Suprapubic skin (tissue), 4 donors: Measurements from ENCODE around the gene RAB27B. TPM values are rescaled to one million over a fixed set of nuclear protein-coding genes. Genes with fewer than 3 reads are reported as not detected.

ENCODE experiments used
- DNase-seq, 2 donors: peaks; one replicate each; pipeline ENCODE4 v3.0.0-alpha.2; 2019; ENCODE audit warnings: low spot score in 2 of 2
- H3K27ac ChIP-seq: fragments of 200-600 bp; sonication (generic); one replicate; pipeline ENCODE4 v1.5.1; 2019
- H3K27me3 ChIP-seq: fragments of 200-600 bp; sonication (generic); one replicate; pipeline ENCODE4 v1.5.1; 2019
- H3K36me3 ChIP-seq: fragments of 200-600 bp; sonication (generic); one replicate; pipeline ENCODE4 v1.5.1; 2019
- H3K4me1 ChIP-seq: fragments of 200-600 bp; sonication (generic); one replicate; pipeline ENCODE4 v1.5.1; 2019
- H3K4me3 ChIP-seq: fragments of 200-600 bp; sonication (generic); one replicate; pipeline ENCODE4 v1.5.1; 2019; ENCODE audit warnings: mild to moderate bottlenecking
- H3K9me3 ChIP-seq: fragments of 200-600 bp; sonication (generic); one replicate; pipeline ENCODE4 v1.5.1; 2019
- CTCF ChIP-seq, 2 donors: fragments of 200-600 bp in 1 of 2; fragments of 450-650 bp in 1 of 2; sonication (generic) in 1 of 2; IDR thresholded peaks; one replicate each; pipeline ENCODE4 v1.5.1; 2016 to 2019; ENCODE audit warnings: antibody characterized with exemption in 2 of 2, mild to moderate bottlenecking in 1 of 2, moderate library complexity in 1 of 2
- EP300 ChIP-seq: sonication (generic); formaldehyde crosslinking; IDR thresholded peaks from one replicate; pipeline ENCODE4 v1.6.1; 2017; ENCODE audit warnings: antibody characterized with exemption
- POLR2A ChIP-seq, 2 donors: fragments of 450-650 bp; IDR thresholded peaks; one replicate each; pipeline ENCODE4 v1.6.1; 2017; ENCODE audit warnings: antibody characterized with exemption in 2 of 2, mild to moderate bottlenecking in 2 of 2, moderate library complexity in 2 of 2
- POLR2AphosphoS5 ChIP-seq, 3 donors: sonication (generic); formaldehyde crosslinking; IDR thresholded peaks; one replicate each; pipeline ENCODE4 v1.6.1; 2017; ENCODE audit warnings: antibody characterized with exemption in 3 of 3
- WGBS: methylation state at CpG from one replicate; pipeline ENCODE4 v1.1.5; 2018; 5-methylcytosine and 5-hydroxymethylcytosine counted together
- total RNA-seq, 4 donors: library from RNA; depleted of rRNA; stranded (reverse); fragments of >200 nt; gene quantifications; one replicate each; pipeline ENCODE4 v1.1.0, GENCODE V29; 2016

The RAB27B gene
- total RNA-seq: 10 to 100 TPM; 18.0 to 32.8 (median 20.6) TPM

- DNase-seq: peak; percentile 84 to 88
- Histone ChIP-seq H3K27ac (peak within 1 kb of the TSS; percentile 90), H3K36me3 (no peaks in the 10 kb centered on the region), H3K9me3 (no peaks in the 10 kb centered on the region), H3K4me1 (peaks cover 27% of the 10 kb centered on the region), H3K4me3 (peak within 1 kb of the TSS; percentile 56), H3K27me3 (no peaks in the 10 kb centered on the region)
- WGBS: under 1% methylated on average over 25 of the region's 35 CpGs
- no peak for TF ChIP-seq POLR2AphosphoS5 (IDR thresholded peaks at IDR 0.05)
- TF ChIP-seq EP300: no peak
- no peak for TF ChIP-seq POLR2A (IDR thresholded peaks at IDR 0.05)
- no peak for TF ChIP-seq CTCF (IDR thresholded peaks at IDR 0.05)
Observed at GRCh38 chr18:54828281-54828881, at the start of gene RAB27B. Gene RAB27B (plus strand): TSS chr18:54828477. CDS start chr18:54877586, 49,109 bp downstream.

GRCh38 chr18:54780285-54780861 lies 47.9 kb upstream of the RAB27B start:
- no peak for DNase-seq
- no peaks in the 10 kb centered on the region for H3K27me3 ChIP-seq

GRCh38 chr18:54780970-54781369 lies 47.3 kb upstream of the RAB27B start:
- no peak overlapping the region for H3K4me3 ChIP-seq
- DNase-seq: no peak
- H3K4me1 ChIP-seq: no peaks in the 10 kb centered on the region
- H3K27ac ChIP-seq: peak overlapping the region; percentile 34
- no peaks in the 10 kb centered on the region for H3K27me3 ChIP-seq
- WGBS: 87% methylated on average over 2 of the region's 2 CpGs
- no peaks in the 10 kb centered on the region for H3K9me3 ChIP-seq
- no peak for TF ChIP-seq EP300
- no peak for TF ChIP-seq POLR2A (IDR thresholded peaks at IDR 0.05)
- TF ChIP-seq POLR2AphosphoS5 (IDR thresholded peaks at IDR 0.05): no peak
- TF ChIP-seq CTCF (IDR thresholded peaks at IDR 0.05): no peak
- no peaks in the 10 kb centered on the region for H3K36me3 ChIP-seq

More at GRCh38 chr18:54780285-54780861, 47.9 kb upstream of the RAB27B start:
- Histone ChIP-seq H3K36me3 (no peaks in the 10 kb centered on the region), H3K9me3 (no peaks in the 10 kb centered on the region), H3K27ac (no peak overlapping the region), H3K4me3 (no peak overlapping the region), H3K4me1 (no peaks in the 10 kb centered on the region)
- WGBS: 82% methylated on average over 11 of the region's 11 CpGs
- TF ChIP-seq POLR2A (IDR thresholded peaks at IDR 0.05): no peak
- no peak for TF ChIP-seq POLR2AphosphoS5 (IDR thresholded peaks at IDR 0.05)
- no peak for TF ChIP-seq CTCF (IDR thresholded peaks at IDR 0.05)
- TF ChIP-seq EP300: no peak

- no peaks in the 10 kb centered on the region for H3K9me3 ChIP-seq
- H3K36me3 ChIP-seq: no peaks in the 10 kb centered on the region
- no peak overlapping the region for H3K27ac ChIP-seq
- 59% methylated on average over 1 of the region's 1 CpG for WGBS
- H3K27me3 ChIP-seq: no peaks in the 10 kb centered on the region
- no peak overlapping the region for H3K4me3 ChIP-seq
- DNase-seq: no peak
- no peak for TF ChIP-seq EP300
- TF ChIP-seq POLR2A (IDR thresholded peaks at IDR 0.05): no peak
- no peak for TF ChIP-seq CTCF (IDR thresholded peaks at IDR 0.05)
- no peak for TF ChIP-seq POLR2AphosphoS5 (IDR thresholded peaks at IDR 0.05)
- peaks cover 5% of the 10 kb centered on the region for H3K4me1 ChIP-seq
Observed at GRCh38 chr18:54783139-54783538, 45.1 kb upstream of the RAB27B start.

- Histone ChIP-seq H3K27ac (no peak overlapping the region), H3K9me3 (no peaks in the 10 kb centered on the region), H3K4me3 (no peak overlapping the region), H3K27me3 (no peaks in the 10 kb centered on the region), H3K4me1 (peaks cover 5% of the 10 kb centered on the region), H3K36me3 (no peaks in the 10 kb centered on the region)
- TF ChIP-seq POLR2A (IDR thresholded peaks at IDR 0.05) (no peak), POLR2AphosphoS5 (IDR thresholded peaks at IDR 0.05) (no peak), CTCF (IDR thresholded peaks at IDR 0.05) (no peak), EP300 (no peak)
- WGBS: 89% methylated on average over 1 of the region's 1 CpG
- DNase-seq: no peak
Observed at GRCh38 chr18:54786206-54786605, 42.1 kb upstream of the RAB27B start.
